Measurements from ENCODE around the gene CD27. TPM values are rescaled to one million over a fixed set of nuclear protein-coding genes. Genes with fewer than 3 reads are reported as not detected.

The CD27 gene
- total and polyA plus RNA-seq, 9 of the 15 experiments (the other 6 are each of a cell fraction or from before 2014, with no cell fraction given): 0.24 TPM; not detected in 8

DNA sequence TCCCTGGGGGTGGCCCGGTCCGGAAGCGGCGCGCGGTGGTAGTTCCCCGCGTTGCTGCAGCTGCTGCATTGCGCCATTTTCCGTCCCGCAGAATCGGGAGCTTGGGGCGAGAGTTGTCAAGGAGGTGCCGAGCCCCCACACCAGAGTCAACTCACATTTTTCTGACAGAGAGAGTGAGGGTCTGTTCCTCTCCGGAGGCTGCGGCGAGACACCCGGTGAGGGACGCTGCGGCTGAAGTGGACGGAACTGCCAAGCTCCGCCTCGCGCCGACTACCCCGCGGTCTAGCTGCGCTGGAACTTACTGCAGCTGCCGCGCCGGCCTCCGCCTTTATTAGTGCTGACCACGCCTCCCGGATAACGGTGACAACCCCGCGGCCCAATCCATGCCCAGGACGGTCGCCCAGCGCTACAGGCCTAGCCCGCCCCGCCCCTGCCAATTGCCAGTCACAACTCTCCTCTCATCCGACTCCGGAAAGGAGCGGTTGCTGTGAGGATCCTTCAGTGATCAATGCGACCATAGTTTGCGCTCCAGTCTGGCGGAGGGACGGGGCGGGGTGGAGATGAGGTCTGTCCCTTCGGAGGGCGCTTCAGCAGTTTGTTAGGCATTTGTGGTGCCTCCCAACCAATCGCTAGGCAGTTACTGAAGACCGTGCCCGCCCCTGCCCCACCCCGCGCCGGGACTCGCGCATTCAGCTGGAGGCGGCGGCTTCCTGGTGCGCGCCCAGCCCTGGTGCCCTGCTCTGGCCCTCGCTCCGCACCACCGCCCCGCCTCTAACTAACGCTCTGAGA, 25.8 kb downstream of the CD27 start, which contains the start of gene VAMP1 (continued):
- TF ChIP-seq PRDM10 (IDR thresholded peaks at IDR 0.05; ENCODE audit: partially characterized antibody) (peak; percentile 81), ZNF436 (CRISPR knock-in tag; IDR thresholded peaks at IDR 0.05) (no peak), MXI1 (IDR thresholded peaks at IDR 0.05; ENCODE audit: low read depth, low read length) (peak; percentile 37; the same call in 1 of the 2 replicates), ZNF354B (CRISPR knock-in tag; IDR thresholded peaks at IDR 0.05) (no peak), CREB1 (IDR thresholded peaks at IDR 0.05) (no peak), CREB1 (CRISPR knock-in tag; IDR thresholded peaks at IDR 0.05) (0 out of 2 replicates have a peak, but pooled peaks have one; percentile 34), EGR1 (conservative IDR thresholded peaks at IDR 0.05) (no peak), TEAD1 (CRISPR knock-in tag; IDR thresholded peaks at IDR 0.05) (0 out of 4 replicates have a peak, but pooled peaks of 1 of the 2 experiments have one; percentile 50), CBFB (CRISPR knock-in tag; IDR thresholded peaks at IDR 0.05) (no peak), RFX1 (IDR thresholded peaks at IDR 0.05) (peak; percentile 92), HBP1 (CRISPR knock-in tag; IDR thresholded peaks at IDR 0.05) (no peak), PRPF4 (IDR thresholded peaks at IDR 0.05; ENCODE audit: insufficient read depth, low read depth, low read length, poor library complexity, severe bottlenecking) (no peak), BHLHE40 (IDR thresholded peaks at IDR 0.05; ENCODE audit: low read length) (0 out of 2 replicates have a peak, but pooled peaks have one; percentile 12), SUPT5H (IDR thresholded peaks at IDR 0.05) (peak; percentile 95), LCOR (CRISPR knock-in tag; IDR thresholded peaks at IDR 0.05) (peak; percentile 48; the same call in 1 of the 2 replicates), POLR2G (IDR thresholded peaks at IDR 0.05; ENCODE audit: low read depth, low read length) (peak; percentile 100), RBFOX2 (IDR thresholded peaks at IDR 0.05; ENCODE audit: low read depth, low read length) (peak; percentile 100), TFAP4 (CRISPR knock-in tag; IDR thresholded peaks at IDR 0.05; ENCODE audit: borderline replicate concordance) (peak; percentile 88)
- TF ChIP-seq, protein P1, sequence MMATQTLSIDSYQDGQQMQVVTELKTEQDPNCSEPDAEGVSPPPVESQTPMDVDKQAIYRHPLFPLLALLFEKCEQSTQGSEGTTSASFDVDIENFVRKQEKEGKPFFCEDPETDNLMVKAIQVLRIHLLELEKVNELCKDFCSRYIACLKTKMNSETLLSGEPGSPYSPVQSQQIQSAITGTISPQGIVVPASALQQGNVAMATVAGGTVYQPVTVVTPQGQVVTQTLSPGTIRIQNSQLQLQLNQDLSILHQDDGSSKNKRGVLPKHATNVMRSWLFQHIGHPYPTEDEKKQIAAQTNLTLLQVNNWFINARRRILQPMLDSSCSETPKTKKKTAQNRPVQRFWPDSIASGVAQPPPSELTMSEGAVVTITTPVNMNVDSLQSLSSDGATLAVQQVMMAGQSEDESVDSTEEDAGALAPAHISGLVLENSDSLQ (IDR thresholded peaks at IDR 0.05): peak; percentile 98

Data from K562 (cell line).